Lung (tissue), 12 donors: ENCODE measurements around the gene VCL. TPM values are rescaled to one million over a fixed set of nuclear protein-coding genes. Genes with fewer than 3 reads are reported as not detected.
"Not testable (repeated sequence)": the region's sequence is repeated elsewhere in the genome, so short reads cannot be mapped to it uniquely, and the experiment has no call there.

Experiments used
- ATAC-seq: fragments of 200-7000 bp; cut with Tn5 transposase; one replicate; pipeline ENCODE4 v1.9.1; 2020; ENCODE audit warnings: moderate number of reproducible peaks; ENCODE audit not compliant: insufficient read depth, low FRiP score
- DNase-seq, 3 donors: peaks; one replicate each; pipeline ENCODE4 v3.0.0-alpha.2; 2013 to 2017
- H3K27ac ChIP-seq, 2 donors: one replicate each; pipeline ENCODE4 v1.5.1; 2013; ENCODE audit warnings: mild to moderate bottlenecking in 2 of 2, moderate library complexity in 2 of 2, control low read depth in 1 of 2, inconsistent platforms in 1 of 2, low read depth in 1 of 2, low read length in 1 of 2
- H3K27me3 ChIP-seq, 3 donors: one replicate each; pipeline ENCODE4 v1.5.1; 2013; ENCODE audit warnings: low read length in 2 of 3; ENCODE audit not compliant: control insufficient read depth in 3 of 3, insufficient read depth in 3 of 3
- H3K36me3 ChIP-seq, 4 donors: one replicate each; pipeline ENCODE4 v1.5.1; 2013; ENCODE audit warnings: low read length in 4 of 4, mild to moderate bottlenecking in 1 of 4, moderate library complexity in 1 of 4; ENCODE audit not compliant: control insufficient read depth in 4 of 4, insufficient read depth in 4 of 4
- H3K4me1 ChIP-seq, 5 donors: one replicate each; pipeline ENCODE4 v1.5.1; 2013; ENCODE audit warnings: low read length in 5 of 5, mild to moderate bottlenecking in 2 of 5, moderate library complexity in 1 of 5; ENCODE audit not compliant: control insufficient read depth in 5 of 5, insufficient read depth in 5 of 5
- H3K4me3 ChIP-seq: one replicate; pipeline ENCODE4 v1.5.1; 2013; ENCODE audit warnings: mild to moderate bottlenecking, control low read depth, moderate library complexity
- H3K9ac ChIP-seq, 2 donors: one replicate each; pipeline ENCODE4 v1.5.1; 2013; ENCODE audit warnings: low read length in 2 of 2, control low read depth in 1 of 2; ENCODE audit not compliant: insufficient read depth in 1 of 2
- H3K9me3 ChIP-seq, 4 donors: one replicate each; pipeline ENCODE4 v1.5.1; 2013; ENCODE audit warnings: low read length in 3 of 4, mild to moderate bottlenecking in 1 of 4, moderate library complexity in 1 of 4; ENCODE audit not compliant: control insufficient read depth in 4 of 4, insufficient read depth in 3 of 4
- CTCF ChIP-seq: IDR thresholded peaks from 2 replicates; pipeline ENCODE4 v1.5.1; 2012; ENCODE audit warnings: mild to moderate bottlenecking; ENCODE audit errors: control extremely low read depth, extremely low read depth
- WGBS, 2 donors: extraction: QIAGEN DNeasy Blood & Tissue Kit; methylation state at CpG; one replicate each; pipeline ENCODE4 v1.1.7; 2013; 5-methylcytosine and 5-hydroxymethylcytosine counted together
- polyA plus RNA-seq, 2 donors: library from polyadenylated mRNA; stranded (reverse); fragments of 200-250 nt; gene quantifications; one replicate each; pipeline ENCODE4 v1.2.1, GENCODE V29; 2013
- total RNA-seq, 2 donors: library from RNA; depleted of rRNA in 1 of 2; stranded (reverse); fragments of >200 nt in 1 of 2; gene quantifications; one replicate each; pipeline ENCODE4 v1.2.1, GENCODE V29; 2014 to 2021
- donor health status: control.
- donor health status: control.
- donor health status: Bipolar disorder and iron deficiency.
- donor health status: healthy.
- donor health status: DM: yes; HTN: yes; CAD: no.

VCL gene
- total and polyA plus RNA-seq, 4 donors = 24.5 to 181 (median 86.3) TPM

DNA sequence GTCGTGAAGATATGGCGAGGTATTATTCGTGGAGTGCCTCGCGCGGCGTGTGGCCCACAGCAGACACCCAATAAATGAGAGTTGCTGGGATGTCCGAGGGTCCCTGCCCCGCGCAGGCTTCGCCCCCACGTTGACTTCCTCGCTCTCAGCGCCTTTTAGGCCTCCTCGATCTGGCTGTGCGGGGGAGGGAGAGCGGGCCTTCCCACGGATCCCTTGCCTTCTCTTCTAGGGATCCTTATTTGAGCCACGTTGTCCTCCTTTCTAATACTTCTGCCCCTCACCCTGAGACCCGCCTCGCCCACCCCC is 660 bp downstream of the VCL start:
- peak overlapping the region; percentile 95 to 98 for H3K27ac ChIP-seq
- ATAC-seq = no peak
- H3K27me3 ChIP-seq = no peaks in the 10 kb centered on the region
- TF ChIP-seq CTCF = no peak
- peaks cover 0 to 4% (median under 1%) of the 10 kb centered on the region in 4 donors for H3K36me3 ChIP-seq
- H3K9me3 ChIP-seq = no peaks in the 10 kb centered on the region
- 1 to 2% methylated on average over 20 to 21 of the region's 21 CpGs for whole genome bisulfite sequencing, 2 donors
- DNase-seq = no peak
- peak overlapping the region; percentile 84 for H3K4me3 ChIP-seq
- H3K4me1 ChIP-seq = peaks cover 0 to 27% (median 10%) of the 10 kb centered on the region in 5 donors
- peak overlapping the region; percentile 69 to 90 for H3K9ac ChIP-seq

GRCh38 chr10:73998929-73999691 is 1.2 kb downstream of the VCL start:
- peak overlapping the region; percentile 95 to 98 for H3K27ac ChIP-seq
- no peaks in the 10 kb centered on the region for H3K9me3 ChIP-seq
- peaks cover 0 to 4% (median under 1%) of the 10 kb centered on the region in 4 donors for H3K36me3 ChIP-seq
- H3K9ac ChIP-seq = peak overlapping the region; percentile 69 to 90
- WGBS, 2 donors = 8 to 9% methylated on average over 14 of the region's 14 CpGs
- DNase-seq (peak; percentile 86 to 92 (median 88)), ATAC-seq (peak; percentile 15)
- H3K27me3 ChIP-seq = no peaks in the 10 kb centered on the region
- peaks cover 0 to 27% (median 10%) of the 10 kb centered on the region in 5 donors for H3K4me1 ChIP-seq
- peak overlapping the region; percentile 84 for H3K4me3 ChIP-seq
- no peak for TF ChIP-seq CTCF

DNA sequence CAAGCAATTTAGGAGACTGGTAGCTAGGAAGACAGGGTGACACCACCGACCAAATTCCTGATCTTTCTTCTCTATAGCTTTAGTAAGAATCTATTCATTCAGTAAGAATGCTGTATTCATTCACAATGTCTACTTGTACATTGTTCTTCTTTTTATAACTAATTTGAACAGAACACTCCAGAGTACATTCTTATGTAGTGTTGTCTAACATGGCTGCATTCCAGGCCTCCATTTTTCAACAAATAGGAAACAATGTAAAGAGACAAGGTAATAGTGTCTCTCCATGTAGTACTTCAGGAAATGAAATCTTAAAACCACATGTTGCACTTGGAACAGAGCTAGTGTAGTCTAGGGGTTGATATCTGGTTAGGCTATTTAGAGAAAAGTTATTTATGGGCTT is 1.8 kb downstream of the VCL start:
- WGBS, 2 donors = 27 to 30% methylated on average over 1 of the region's 1 CpG
- Histone ChIP-seq H3K36me3 (peaks cover 0 to 4% (median under 1%) of the 10 kb centered on the region in 4 donors), H3K27me3 (no peaks in the 10 kb centered on the region), H3K4me3 (peak overlapping the region; percentile 84), H3K27ac (peak overlapping the region; percentile 95 to 98), H3K4me1 (peaks cover 0 to 26% (median 10%) of the 10 kb centered on the region in 5 donors), H3K9me3 (no peaks in the 10 kb centered on the region), H3K9ac (peak overlapping the region in 1 of 2 donors; percentile 90)
- TF ChIP-seq CTCF = no peak
- peak in 2 of 3 donors; percentile 64 to 70 for DNase-seq
- no peak for ATAC-seq

- H3K4me1 ChIP-seq = peaks cover 0 to 22% (median 10%) of the 10 kb centered on the region in 5 donors
- not testable (repeated sequence) for H3K36me3 ChIP-seq, H3K27me3 ChIP-seq, DNase-seq, ATAC-seq, H3K9ac ChIP-seq, H3K27ac ChIP-seq, H3K9me3 ChIP-seq, H3K4me3 ChIP-seq
- WGBS, 2 donors = 92% methylated on average over 11 of the region's 11 CpGs
Measured at GRCh38 chr10:74000244-74000643, 2.3 kb downstream of the VCL start.
